AG20443 (cell line): ENCODE data around the gene SRGAP2B.
"Not testable (repeated sequence)": the region's sequence is repeated elsewhere in the genome, so short reads cannot be mapped to it uniquely, and the experiment has no call there.

Experiments
- DNase-seq: peaks from one replicate; pipeline ENCODE4 v3.0.0; 2012; ENCODE audit warnings: low spot score, mixed read lengths

Gene SRGAP2B

GRCh38 chr1:144998134-144998980, 96.8 kb downstream of the SRGAP2B start:
- DNase-seq = not testable (repeated sequence)

DNA sequence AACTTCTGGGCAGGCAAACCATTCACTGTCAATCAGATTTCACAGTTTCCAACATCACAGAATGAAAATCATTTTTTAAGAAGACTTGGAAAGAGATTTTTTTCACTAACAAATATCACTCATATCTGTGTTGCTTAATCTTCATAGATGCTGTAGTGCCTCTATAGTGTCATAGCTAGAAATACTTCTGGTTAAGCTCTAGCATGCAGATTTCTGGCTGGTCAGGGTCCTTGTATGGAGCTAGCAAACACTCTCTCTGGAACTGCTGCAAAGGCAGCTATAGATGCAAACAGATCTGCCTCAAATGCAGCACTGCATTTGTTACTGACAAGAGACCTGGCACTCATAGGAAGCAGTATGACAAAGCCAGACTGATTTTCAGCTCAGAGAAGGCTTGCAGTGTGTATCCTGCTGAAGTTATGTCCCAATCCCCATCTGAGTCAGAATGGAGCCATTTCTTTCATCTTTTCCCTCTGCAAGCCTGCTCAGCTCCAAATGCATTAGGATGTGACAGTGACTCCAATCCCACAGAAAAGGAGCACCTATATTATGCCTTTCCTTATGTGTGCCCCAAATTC, 99.2 kb downstream of the SRGAP2B start:
- DNase-seq = not testable (repeated sequence)

GRCh38 chr1:144992915-144993314, 102.2 kb downstream of the SRGAP2B start:
- DNase-seq = not testable (repeated sequence)

DNA sequence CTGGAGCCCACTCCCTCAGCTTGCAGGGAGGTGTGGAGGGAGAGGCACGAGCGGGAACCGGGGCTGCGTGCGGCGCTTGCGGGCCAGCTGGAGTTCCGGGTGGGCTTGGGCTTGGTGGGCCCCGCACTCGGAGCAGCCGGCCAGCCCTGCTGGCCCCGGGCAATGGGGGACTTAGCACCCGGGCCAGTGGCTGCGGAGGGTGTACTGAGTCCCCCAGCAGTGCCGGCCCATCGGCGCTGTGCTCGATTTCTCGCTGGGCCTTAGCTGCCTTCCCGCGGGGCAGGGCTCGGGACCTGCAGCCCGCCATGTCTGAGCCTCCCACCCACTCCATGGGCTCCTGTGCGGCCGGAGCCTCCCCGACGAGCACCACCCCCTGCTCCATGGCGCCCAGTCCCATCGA, 104.5 kb downstream of the SRGAP2B start:
- DNase-seq = not testable (repeated sequence)

DNA sequence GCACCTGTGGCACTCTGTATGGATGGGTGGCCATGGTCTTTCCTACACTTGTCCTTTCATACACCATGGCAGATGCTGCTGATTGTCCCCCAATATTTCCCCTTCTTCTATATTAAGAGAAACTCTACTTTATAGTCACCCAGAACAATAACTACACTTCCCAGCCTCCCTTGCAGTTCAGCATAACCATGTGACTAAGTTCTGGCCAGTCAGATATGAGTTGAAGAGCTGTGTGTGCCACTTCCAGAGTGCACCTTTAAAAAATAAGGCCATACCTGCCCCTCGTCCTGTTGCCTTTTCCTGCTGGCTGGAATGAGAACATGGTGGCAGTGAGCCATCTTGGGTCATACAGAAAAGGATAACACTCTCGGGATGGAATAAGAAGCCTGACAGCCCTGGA, 108.0 kb downstream of the SRGAP2B start:
- DNase-seq = not testable (repeated sequence)

GRCh38 chr1:144986171-144986860, 108.8 kb downstream of the SRGAP2B start:
- DNase-seq = not testable (repeated sequence)

- DNase-seq = not testable (repeated sequence)
Measured at GRCh38 chr1:144985550-144986170, 109.5 kb downstream of the SRGAP2B start.

DNA sequence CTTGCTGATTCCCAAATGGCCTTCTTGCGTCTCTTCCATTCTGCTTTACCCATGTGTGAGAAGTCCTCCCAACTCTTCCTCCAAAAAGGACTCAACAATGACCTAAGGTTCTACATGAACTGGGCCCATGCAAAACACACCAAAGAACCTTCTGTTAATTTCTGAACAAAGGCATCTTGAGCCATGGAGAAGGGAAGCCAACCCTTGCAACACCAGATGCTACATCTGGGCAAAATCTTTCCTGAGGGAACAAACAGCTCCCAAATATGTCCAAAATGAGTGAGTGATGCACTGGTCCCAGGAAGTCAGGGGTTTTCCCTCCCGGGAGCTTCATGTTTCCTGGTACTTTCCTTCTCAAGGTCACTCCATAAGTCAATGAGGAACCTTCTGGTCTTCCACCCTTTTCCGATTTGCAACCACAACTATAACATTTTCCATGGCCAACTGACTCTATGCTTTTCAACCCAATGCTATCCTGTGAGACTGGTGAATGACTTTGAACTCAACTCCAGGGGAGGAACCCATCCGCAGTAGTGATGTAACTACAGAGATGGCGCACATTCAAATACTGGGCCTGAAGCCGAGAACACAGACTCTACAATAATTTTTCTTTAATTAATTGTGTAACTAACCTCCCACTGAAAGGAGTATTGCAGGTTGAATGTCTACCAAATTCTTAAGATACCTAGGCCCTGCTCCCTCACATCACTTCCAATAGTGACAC, 112.2 kb downstream of the SRGAP2B start:
- DNase-seq = not testable (repeated sequence)

DNA sequence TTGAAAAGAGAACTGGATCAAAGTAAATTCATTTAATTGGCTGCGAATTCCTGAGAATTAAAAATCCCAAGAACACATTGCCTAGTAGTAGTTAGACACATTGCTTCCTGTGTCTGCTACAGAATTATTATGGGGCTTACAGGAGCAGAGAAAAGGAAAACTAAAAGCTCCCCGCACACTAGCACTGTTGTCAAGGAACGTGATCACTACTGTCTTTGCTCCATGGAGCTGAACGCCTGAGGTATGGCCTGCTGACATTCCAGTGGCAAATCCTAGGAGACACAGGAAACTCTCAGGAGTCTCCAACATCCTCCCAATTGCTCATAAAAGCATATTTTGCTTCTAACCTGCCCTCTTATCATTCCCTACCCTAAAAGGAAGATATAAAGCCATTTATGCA, 114.0 kb downstream of the SRGAP2B start:
- DNase-seq = not testable (repeated sequence)

DNA sequence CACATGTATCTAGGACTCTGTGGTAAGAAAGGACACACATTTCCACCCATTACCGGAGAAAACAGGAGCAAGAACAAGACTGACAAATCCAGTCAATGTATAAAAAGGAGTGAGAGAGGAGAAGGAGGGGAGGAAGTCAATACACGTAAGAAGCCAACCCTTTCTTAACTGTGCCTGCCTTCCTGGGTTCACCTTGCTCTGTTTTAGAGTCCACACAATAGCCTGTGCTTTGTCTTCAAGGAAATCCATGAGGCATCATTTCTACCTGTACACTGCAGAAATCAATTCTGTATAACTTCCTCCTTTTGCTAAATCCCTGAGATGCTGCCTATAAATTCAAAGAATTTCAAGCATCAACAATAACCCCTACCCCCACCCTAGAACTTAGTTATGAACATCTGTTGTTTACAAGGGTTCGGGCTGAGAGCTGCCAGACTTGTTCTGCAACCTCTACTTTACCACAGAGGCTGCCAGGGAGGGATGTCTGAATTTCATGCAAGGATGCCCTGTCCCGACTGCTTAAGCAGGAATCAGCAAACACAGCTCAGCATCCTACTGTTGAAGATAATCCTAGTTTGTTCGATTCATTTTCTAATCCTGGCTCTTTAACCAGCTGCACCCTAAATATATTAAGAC, 115.0 kb downstream of the SRGAP2B start:
- not testable (repeated sequence) for DNase-seq

GRCh38 chr1:144977856-144978255, 117.3 kb downstream of the SRGAP2B start:
- DNase-seq = not testable (repeated sequence)

DNA sequence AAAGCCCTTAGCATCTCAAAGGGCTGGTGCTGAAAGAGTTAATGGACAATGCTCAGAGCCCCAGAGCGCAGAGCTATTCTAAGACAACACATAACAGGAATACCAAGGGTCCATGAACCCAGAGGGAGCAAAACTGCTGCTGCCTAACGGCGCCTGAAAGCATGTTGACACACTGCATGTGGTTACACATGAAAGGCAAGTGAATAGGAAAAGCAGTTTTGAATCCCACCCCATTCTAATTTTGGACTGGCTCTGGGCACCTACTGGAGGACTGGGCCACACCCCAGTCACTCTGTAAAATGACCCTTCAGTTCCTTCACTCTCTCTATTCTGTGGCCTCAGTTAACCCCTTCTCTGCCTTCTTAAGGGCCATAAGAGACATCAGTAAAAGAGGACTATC, 123.2 kb downstream of the SRGAP2B start:
- DNase-seq = not testable (repeated sequence)

DNA sequence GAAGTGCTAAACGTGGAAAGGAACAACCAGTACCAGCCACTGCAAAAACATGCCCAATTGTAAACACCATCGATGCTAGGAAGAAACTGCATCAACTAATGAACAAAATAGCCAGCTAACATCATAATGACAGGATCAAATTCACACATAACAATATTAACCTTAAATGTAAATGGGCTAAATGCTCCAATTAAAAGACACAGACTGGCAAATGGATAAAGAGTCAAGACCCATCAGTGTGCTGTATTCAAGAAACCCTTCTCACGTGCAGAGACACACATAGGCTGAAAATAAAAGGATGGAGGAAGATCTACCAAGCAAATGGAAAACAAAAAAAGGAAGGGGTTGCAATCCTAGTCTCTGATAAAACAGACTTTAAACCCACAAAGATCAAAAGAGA, 128.6 kb downstream of the SRGAP2B start:
- not testable (repeated sequence) for DNase-seq

DNA sequence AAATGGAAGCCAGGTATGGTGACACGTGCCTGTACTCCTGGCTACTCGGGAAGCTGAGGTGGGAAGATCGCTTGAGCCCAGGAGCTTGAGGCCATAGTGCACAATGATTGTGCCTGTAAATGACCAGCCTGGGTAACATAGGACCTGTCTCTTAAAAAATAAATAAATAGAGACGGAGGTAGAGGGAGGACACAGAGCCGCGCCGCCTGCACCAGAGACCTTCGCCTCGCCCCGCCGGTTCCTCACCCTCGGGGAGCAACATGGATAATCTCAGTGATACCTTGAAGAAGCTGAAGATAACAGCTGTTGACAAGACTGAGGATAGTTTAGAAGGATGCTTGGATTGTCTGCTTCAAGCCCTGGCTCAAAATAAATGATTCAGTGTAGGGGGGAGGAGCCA, 130.4 kb downstream of the SRGAP2B start:
- DNase-seq = not testable (repeated sequence)

DNA sequence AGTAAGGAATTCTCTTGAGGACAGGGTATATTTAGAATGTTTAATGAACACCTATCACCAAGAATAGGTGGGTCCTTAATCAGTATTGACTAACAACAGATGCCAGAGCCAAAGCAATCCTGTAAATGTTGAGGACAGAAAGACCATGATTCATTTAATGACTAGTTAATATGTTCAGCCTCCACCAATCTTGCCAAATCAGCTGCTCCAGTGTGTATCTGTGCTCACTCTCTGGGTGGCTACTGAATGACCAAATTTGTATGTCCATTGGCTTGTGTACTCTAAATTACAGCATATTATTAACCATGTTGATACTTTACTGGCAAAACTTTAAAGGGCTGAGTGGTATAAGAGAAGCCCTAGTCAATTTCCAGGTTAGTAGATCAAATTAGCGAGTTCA, 130.9 kb downstream of the SRGAP2B start:
- not testable (repeated sequence) for DNase-seq

DNA sequence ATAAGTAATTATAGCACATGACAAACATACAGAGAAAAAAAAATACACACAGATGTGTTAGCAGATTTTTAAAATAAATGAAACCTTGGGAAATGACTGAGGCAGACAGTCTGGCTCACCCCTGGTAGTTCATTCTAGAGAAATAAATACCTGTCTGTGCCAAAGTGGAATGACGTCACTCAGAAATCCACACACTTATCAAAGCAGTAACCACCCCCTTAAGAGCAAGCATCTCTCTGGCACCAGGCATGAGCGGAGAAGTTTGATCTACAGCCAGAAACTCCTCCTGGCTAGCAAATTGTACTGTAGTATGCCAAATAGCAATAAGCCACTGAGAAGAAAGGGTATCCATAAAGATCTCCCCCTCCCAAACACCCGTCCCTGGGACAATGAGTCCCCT, 131.6 kb downstream of the SRGAP2B start:
- not testable (repeated sequence) for DNase-seq

GRCh38 chr1:144961604-144962583, 133.2 kb downstream of the SRGAP2B start:
- not testable (repeated sequence) for DNase-seq

DNA sequence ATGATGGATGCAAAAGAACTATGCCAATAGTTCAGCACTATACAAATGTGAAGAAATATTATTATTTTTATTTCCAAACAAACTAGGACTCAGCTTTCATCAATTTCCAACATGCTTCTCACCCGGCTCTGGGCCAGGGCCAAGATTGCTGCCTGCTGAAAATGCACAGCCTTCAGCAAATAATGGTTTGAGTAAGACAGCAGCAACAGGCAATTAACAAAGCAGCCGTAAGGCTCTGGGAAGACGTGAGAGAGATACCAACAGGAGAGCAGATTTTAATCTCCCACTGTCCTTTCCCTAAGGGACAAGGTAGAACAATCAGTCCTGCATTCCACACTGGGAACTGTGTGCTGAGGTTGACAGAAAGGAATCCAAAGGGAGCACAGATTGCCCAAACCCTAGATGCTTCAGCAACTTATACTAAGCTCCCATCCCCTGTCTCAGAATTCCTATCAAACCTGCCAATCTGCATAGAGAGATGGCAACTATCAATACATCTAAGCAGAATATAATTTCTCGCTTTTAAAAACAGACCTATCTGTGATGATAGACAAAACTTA, 134.1 kb downstream of the SRGAP2B start:
- not testable (repeated sequence) for DNase-seq

DNA sequence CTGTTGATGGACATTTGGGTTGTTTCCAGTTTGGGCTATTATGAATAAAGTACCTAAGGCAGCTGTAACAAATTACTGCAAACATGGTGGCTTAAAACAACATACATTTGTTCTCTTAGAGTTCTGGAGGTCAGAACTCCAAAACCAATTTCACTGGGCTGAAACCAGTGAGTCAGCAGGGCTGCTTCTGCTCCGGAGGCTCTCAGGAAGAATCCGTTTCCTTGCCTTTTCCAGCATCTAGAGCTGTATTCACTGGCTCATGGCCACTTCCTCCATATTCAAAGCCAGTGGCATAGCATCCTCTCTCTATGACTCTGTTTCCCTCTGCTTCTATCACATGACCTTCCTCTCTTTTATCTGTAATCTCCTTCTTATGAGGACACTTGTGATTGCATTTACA, 146.7 kb downstream of the SRGAP2B start:
- DNase-seq = not testable (repeated sequence)

DNA sequence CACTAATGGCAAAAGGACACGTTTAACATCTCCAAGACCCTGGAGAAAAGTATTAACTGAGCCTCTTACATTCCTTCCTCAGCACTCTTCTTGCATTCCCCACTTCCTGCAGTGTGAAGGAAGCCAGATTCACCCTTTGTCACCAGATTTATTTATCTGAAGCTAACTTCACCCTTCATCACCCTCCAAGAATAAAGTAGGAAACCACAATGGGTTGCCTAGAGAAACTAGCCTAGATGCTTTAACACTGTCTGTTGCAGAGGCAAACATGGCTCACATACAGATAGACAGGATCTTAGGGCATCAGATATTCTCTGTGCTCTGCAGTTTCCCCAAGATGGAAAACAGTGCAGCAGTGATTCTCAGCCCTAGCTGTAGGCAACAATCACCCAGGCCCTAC, 147.6 kb downstream of the SRGAP2B start:
- not testable (repeated sequence) for DNase-seq
